Thyroid gland (tissue), 4 donors: Measurements from ENCODE around the gene EIF2AK3. TPM values are rescaled to one million over a fixed set of nuclear protein-coding genes. Genes with fewer than 3 reads are reported as not detected.

Experiments
- DNase-seq, 2 donors: peaks; one replicate each; pipeline ENCODE4 v3.0.0-alpha.2; 2019
- H3K27ac ChIP-seq, 3 donors: fragments of 200-600 bp; sonication (generic); 1 replicate in 2 of 3; 2 replicates in 1 of 3; pipeline ENCODE4 v1.5.1; 2016 to 2019; ENCODE audit warnings: mild to moderate bottlenecking in 1 of 3, moderate library complexity in 1 of 3
- H3K27me3 ChIP-seq: fragments of 200-600 bp; sonication (generic); one replicate; pipeline ENCODE4 v1.5.1; 2019
- H3K36me3 ChIP-seq, 2 donors: fragments of 200-600 bp; sonication (generic); one replicate each; pipeline ENCODE4 v1.5.1; 2016 to 2019
- H3K4me1 ChIP-seq, 2 donors: fragments of 200-600 bp; sonication (generic); one replicate each; pipeline ENCODE4 v1.5.1; 2017 to 2019
- H3K4me3 ChIP-seq, 3 donors: fragments of 200-600 bp; sonication (generic); replicated peaks in 1 of 3; 1 replicate in 2 of 3; 2 replicates in 1 of 3; pipeline ENCODE4 v1.5.1; 2016; ENCODE audit warnings: mild to moderate bottlenecking in 1 of 3
- H3K9me3 ChIP-seq: fragments of 200-600 bp; sonication (generic); one replicate; pipeline ENCODE4 v1.5.1; 2017
- POLR2A ChIP-seq, 2 donors: fragments of 450-650 bp; IDR thresholded peaks; one replicate each; pipeline ENCODE4 v1.6.1; 2017; ENCODE audit warnings: antibody characterized with exemption in 2 of 2, mild to moderate bottlenecking in 2 of 2, moderate library complexity in 1 of 2
- WGBS, 2 donors: methylation state at CpG; one replicate each; pipeline ENCODE4 v1.1.5; 2017; 5-methylcytosine and 5-hydroxymethylcytosine counted together
- intact Hi-C: fragments of 100-400 bp; cut with DNase I; formaldehyde crosslinking; loops from one replicate; pipeline ENCODE4 v1.15.1; 2023
- total RNA-seq, 4 donors: library from RNA; depleted of rRNA; stranded (reverse); fragments of >200 nt; gene quantifications; one replicate each; pipeline ENCODE4 v1.2.3, GENCODE V29; 2016
- TF ChIP-seq, protein P1 (sequence below), 6 experiments: fragments of 200-600 bp in 3 of 6; fragments of 450-650 bp in 3 of 6; sonication (generic) in 3 of 6; IDR thresholded peaks; one replicate each; pipeline ENCODE4 v1.5.1; 2016 to 2019; ENCODE audit warnings: antibody characterized with exemption in 6 of 6, mild to moderate bottlenecking in 2 of 6, inconsistent platforms in 1 of 6, moderate library complexity in 1 of 6

The EIF2AK3 gene
- total RNA-seq, 4 donors from 2014 or later, result 35.3 to 52.1 (median 42.9) TPM

DNA sequence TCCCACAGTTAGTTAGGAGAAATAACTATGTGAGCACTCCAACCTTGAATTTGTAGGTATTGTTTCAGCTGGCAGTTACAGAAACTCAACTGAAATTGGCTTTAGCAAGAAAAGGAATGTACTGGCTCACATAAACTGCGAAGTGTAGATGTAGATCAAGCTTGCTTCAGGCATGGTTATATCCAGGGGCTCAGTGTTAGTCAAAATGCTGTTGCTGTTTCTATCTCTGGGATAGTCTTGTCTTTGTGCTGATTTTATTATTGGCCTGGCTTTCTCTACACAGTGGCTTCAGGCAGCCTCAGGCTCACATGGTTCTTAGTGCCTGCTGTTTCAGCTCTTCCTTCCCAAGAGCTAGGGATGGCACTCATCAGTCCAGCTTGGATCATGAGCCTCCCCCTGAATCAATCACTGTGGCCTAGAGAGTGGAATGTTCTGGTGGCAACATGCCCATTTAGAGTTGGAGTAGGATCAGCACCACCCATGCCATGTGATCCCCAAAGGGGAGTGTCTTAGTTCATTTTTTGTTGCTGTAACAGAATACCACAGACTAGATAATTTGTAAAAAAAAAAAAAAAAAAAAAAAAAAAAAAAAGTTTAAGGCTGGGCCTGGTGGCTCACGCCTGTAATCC is 105.7 kb downstream of the EIF2AK3 start:
- DNase-seq, result no peak
- no peaks in the 10 kb centered on the region for H3K27me3 ChIP-seq
- no peak overlapping the region for H3K4me3 ChIP-seq
- H3K27ac ChIP-seq, result no peak overlapping the region
- H3K4me1 ChIP-seq, result no peaks in the 10 kb centered on the region
- no peaks in the 10 kb centered on the region for H3K9me3 ChIP-seq
- H3K36me3 ChIP-seq, result no peaks in the 10 kb centered on the region
- 89% methylated on average over 2 of the region's 2 CpGs for WGBS, 2 donors
- TF ChIP-seq, protein P1, sequence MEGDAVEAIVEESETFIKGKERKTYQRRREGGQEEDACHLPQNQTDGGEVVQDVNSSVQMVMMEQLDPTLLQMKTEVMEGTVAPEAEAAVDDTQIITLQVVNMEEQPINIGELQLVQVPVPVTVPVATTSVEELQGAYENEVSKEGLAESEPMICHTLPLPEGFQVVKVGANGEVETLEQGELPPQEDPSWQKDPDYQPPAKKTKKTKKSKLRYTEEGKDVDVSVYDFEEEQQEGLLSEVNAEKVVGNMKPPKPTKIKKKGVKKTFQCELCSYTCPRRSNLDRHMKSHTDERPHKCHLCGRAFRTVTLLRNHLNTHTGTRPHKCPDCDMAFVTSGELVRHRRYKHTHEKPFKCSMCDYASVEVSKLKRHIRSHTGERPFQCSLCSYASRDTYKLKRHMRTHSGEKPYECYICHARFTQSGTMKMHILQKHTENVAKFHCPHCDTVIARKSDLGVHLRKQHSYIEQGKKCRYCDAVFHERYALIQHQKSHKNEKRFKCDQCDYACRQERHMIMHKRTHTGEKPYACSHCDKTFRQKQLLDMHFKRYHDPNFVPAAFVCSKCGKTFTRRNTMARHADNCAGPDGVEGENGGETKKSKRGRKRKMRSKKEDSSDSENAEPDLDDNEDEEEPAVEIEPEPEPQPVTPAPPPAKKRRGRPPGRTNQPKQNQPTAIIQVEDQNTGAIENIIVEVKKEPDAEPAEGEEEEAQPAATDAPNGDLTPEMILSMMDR (IDR thresholded peaks at IDR 0.05), result no peak
- TF ChIP-seq POLR2A (IDR thresholded peaks at IDR 0.05), result no peak
- intact Hi-C loops, result no loop called here

DNA sequence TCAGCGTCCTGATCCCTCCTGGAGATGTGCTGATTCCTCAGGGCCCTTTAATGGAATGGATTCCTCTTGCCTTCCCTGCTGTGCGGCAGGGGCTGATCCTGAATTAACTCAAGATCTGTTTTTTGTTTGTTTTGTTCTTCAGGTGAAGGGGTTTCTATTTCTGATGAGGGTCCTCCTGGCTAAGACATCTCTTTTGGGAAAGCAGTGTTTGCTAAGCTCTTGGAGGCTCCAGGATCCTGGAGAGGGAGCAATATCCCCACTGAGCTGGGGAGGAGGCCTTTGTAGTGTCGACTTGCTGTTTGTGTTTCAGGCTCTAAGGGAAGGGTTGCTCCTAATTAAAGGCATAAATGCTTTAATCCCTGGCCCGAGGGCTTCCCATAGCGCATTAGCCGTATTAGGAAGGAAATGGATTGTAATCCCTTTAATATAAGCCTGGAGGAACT is 109.5 kb downstream of the EIF2AK3 start:
- no peaks in the 10 kb centered on the region for H3K27me3 ChIP-seq
- no peak for DNase-seq
- no peak for TF ChIP-seq POLR2A (IDR thresholded peaks at IDR 0.05)
- TF ChIP-seq, protein P1 (IDR thresholded peaks at IDR 0.05), result no peak
- intact Hi-C loops, result no loop called here
- H3K9me3 ChIP-seq, result no peaks in the 10 kb centered on the region
- no peaks in the 10 kb centered on the region for H3K4me1 ChIP-seq
- no peak overlapping the region for H3K4me3 ChIP-seq
- no peak overlapping the region for H3K27ac ChIP-seq
- 38 to 40% methylated on average over 6 of the region's 6 CpGs for WGBS, 2 donors
- no peaks in the 10 kb centered on the region for H3K36me3 ChIP-seq

Other genes with a start within 250 kb of the EIF2AK3 start
- not detected for gene FOXI3, start 174.8 kb downstream of the EIF2AK3 start, total RNA-seq
- gene RPIA, start 64.2 kb upstream of the EIF2AK3 start, total RNA-seq, result 10 to 100 TPM in 1 of 4 donors, 1 to 10 TPM in 3; 4.2 to 10.0 (median 7.6) TPM